IMR-90 (cell line): ENCODE results near the gene CACNA2D3. TPM values are rescaled to one million over a fixed set of nuclear protein-coding genes. Genes with fewer than 3 reads are reported as not detected.

Experiments used
- ATAC-seq: fragments of 200-7000 bp; cut with Tn5 transposase; 2 replicates; pipeline ENCODE4 v1.9.1; 2020; ENCODE audit warnings: low read depth, mild to moderate bottlenecking, moderate library complexity
- BruUV-seq: library from RNA; stranded (reverse); fragments of 400-500 nt; replicated peaks from 2 replicates; lab custom pipeline; 2021; lab: Mats Ljungman, UMichigan
- CTCF ChIA-PET: fragments of 300-600 bp; formaldehyde crosslinking; extraction: SDS; loops from one replicate; lab custom pipeline; 2021; ENCODE audit warnings: antibody characterized with exemption; lab: Yijun Ruan, JAX
- POLR2A ChIA-PET: fragments of 300-600 bp; sonication (Branson Sonifier 250); formaldehyde crosslinking; loops from one replicate; lab custom pipeline; 2022; ENCODE audit warnings: antibody characterized with exemption; ENCODE audit not compliant: unreplicated experiment; lab: Charles Lee
- DNase-seq: peaks from one replicate; pipeline ENCODE4 v3.0.0; 2013
- H2AFZ ChIP-seq: replicated peaks from 2 replicates; pipeline ENCODE3; 2013; ENCODE audit warnings: low read length, mild to moderate bottlenecking; ENCODE audit not compliant: poor library complexity
- H2AK5ac ChIP-seq: 2 replicates; pipeline ENCODE4 v1.6.1; 2013; ENCODE audit warnings: low read depth, low read length, inconsistent platforms
- H2AK9ac ChIP-seq: replicated peaks from 2 replicates; pipeline ENCODE3; 2013; ENCODE audit warnings: mild to moderate bottlenecking, low read depth, low read length, moderate library complexity; ENCODE audit not compliant: poor library complexity
- H2BK120ac ChIP-seq: 2 replicates; pipeline ENCODE4 v1.6.1; 2013; ENCODE audit warnings: low read depth, low read length, inconsistent platforms
- H2BK15ac ChIP-seq: 3 replicates; pipeline ENCODE4 v1.6.1; 2013; ENCODE audit warnings: low read depth, low read length, inconsistent platforms
- H2BK20ac ChIP-seq: 2 replicates; pipeline ENCODE4 v1.6.1; 2013; ENCODE audit warnings: low read depth, mild to moderate bottlenecking, inconsistent platforms, low read length, moderate library complexity
- H2BK5ac ChIP-seq: 2 replicates; pipeline ENCODE4 v1.6.1; 2013; ENCODE audit warnings: mild to moderate bottlenecking, low read depth, low read length, inconsistent platforms; ENCODE audit not compliant: poor library complexity, severe bottlenecking
- H3K14ac ChIP-seq: replicated peaks from 2 replicates; pipeline ENCODE4 v1.6.1; 2013; ENCODE audit warnings: low read depth, low read length, inconsistent platforms
- H3K18ac ChIP-seq: 2 replicates; pipeline ENCODE4 v1.6.1; 2013; ENCODE audit warnings: low read depth, low read length, control low read depth
- H3K23ac ChIP-seq: 2 replicates; pipeline ENCODE4 v1.6.1; 2013; ENCODE audit warnings: low read depth, low read length, inconsistent platforms
- H3K27ac ChIP-seq: 2 replicates; pipeline ENCODE4 v1.5.1; 2013; ENCODE audit warnings: mild to moderate bottlenecking, control low read depth, low read length; ENCODE audit not compliant: insufficient read depth
- H3K27me3 ChIP-seq: 2 replicates; pipeline ENCODE4 v1.6.1; 2013; ENCODE audit warnings: low read length; ENCODE audit not compliant: control insufficient read depth, insufficient read depth
- H3K36me3 ChIP-seq: 2 replicates; pipeline ENCODE4 v1.6.1; 2013; ENCODE audit warnings: low read length, mixed read lengths; ENCODE audit not compliant: control insufficient read depth, insufficient read depth
- H3K4ac ChIP-seq: 2 replicates; pipeline ENCODE4 v1.6.1; 2013; ENCODE audit warnings: low read depth, low read length, inconsistent platforms
- H3K4me1 ChIP-seq: 2 replicates; pipeline ENCODE4 v1.6.1; 2013; ENCODE audit warnings: low read length, mixed read lengths; ENCODE audit not compliant: control insufficient read depth, insufficient read depth
- H3K4me2 ChIP-seq: 2 replicates; pipeline ENCODE4 v1.6.1; 2013; ENCODE audit warnings: low read depth, mild to moderate bottlenecking, control low read depth, low read length, moderate library complexity
- H3K4me3 ChIP-seq: 2 replicates; pipeline ENCODE4 v1.5.1; 2013; ENCODE audit warnings: low read depth, mild to moderate bottlenecking, control low read depth, low read length, moderate library complexity; ENCODE audit not compliant: insufficient read depth
- H3K56ac ChIP-seq: 2 replicates; pipeline ENCODE4 v1.6.1; 2013; ENCODE audit warnings: low read length, inconsistent platforms; ENCODE audit not compliant: insufficient read depth; ENCODE audit errors: extremely low read depth
- H3K79me1 ChIP-seq, 2 experiments: 2 replicates each; pipeline ENCODE4 v1.6.1; 2013; ENCODE audit warnings: low read length in 2 of 2, inconsistent platforms in 1 of 2, low read depth in 1 of 2
- H3K9ac ChIP-seq: 2 replicates; pipeline ENCODE4 v1.6.1; 2013; ENCODE audit warnings: low read depth, low read length, control low read depth
- H3K9me1 ChIP-seq: 2 replicates; pipeline ENCODE4 v1.6.1; 2013; ENCODE audit warnings: low read length, inconsistent platforms; ENCODE audit not compliant: insufficient read depth
- H3K9me3 ChIP-seq: 2 replicates; pipeline ENCODE4 v1.6.1; 2013; ENCODE audit warnings: low read length; ENCODE audit not compliant: control insufficient read depth, insufficient read depth
- H4K20me1 ChIP-seq: 2 replicates; pipeline ENCODE4 v1.6.1; 2013; ENCODE audit warnings: low read length, inconsistent platforms; ENCODE audit not compliant: insufficient read depth
- H4K5ac ChIP-seq: 2 replicates; pipeline ENCODE4 v1.6.1; 2013; ENCODE audit warnings: mild to moderate bottlenecking, low read depth, low read length, control low read depth
- H4K8ac ChIP-seq, 2 experiments: 2 replicates each; pipeline ENCODE4 v1.6.1; 2013; ENCODE audit warnings: low read depth in 2 of 2, low read length in 2 of 2, control low read depth in 1 of 2, inconsistent platforms in 1 of 2
- H4K91ac ChIP-seq: 2 replicates; pipeline ENCODE4 v1.6.1; 2013; ENCODE audit warnings: low read depth, low read length, inconsistent platforms; ENCODE audit not compliant: insufficient read depth
- BHLHE40 ChIP-seq: fragments of 150-350 bp; IDR thresholded peaks from 2 replicates; pipeline ENCODE4 v1.6.1; 2016; ENCODE audit warnings: mild to moderate bottlenecking, low read depth, low read length
- CEBPB ChIP-seq: IDR thresholded peaks from 2 replicates; pipeline ENCODE4 v1.6.1; 2012; ENCODE audit warnings: low read depth, low read length, improper control_type of control experiment
- CHD1 ChIP-seq: IDR thresholded peaks from 2 replicates; pipeline ENCODE4 v1.6.1; 2012; ENCODE audit warnings: low read depth, low read length, improper control_type of control experiment
- FOS ChIP-seq: fragments of 150-350 bp; IDR thresholded peaks from 2 replicates; pipeline ENCODE4 v1.6.1; 2016; ENCODE audit warnings: low read depth, low read length
- MAFK ChIP-seq: IDR thresholded peaks from 2 replicates; pipeline ENCODE4 v1.6.1; 2012; ENCODE audit warnings: low read depth, low read length, improper control_type of control experiment
- MAZ ChIP-seq: IDR thresholded peaks from 2 replicates; pipeline ENCODE4 v1.6.1; 2012; ENCODE audit warnings: low read depth, mild to moderate bottlenecking, low read length, improper control_type of control experiment, moderate library complexity, borderline replicate concordance
- MXI1 ChIP-seq: IDR thresholded peaks from 2 replicates; pipeline ENCODE4 v1.6.1; 2012; ENCODE audit warnings: low read depth, mild to moderate bottlenecking, low read length, moderate library complexity, borderline replicate concordance
- NFE2L2 ChIP-seq: fragments of 150-350 bp; IDR thresholded peaks from 2 replicates; pipeline ENCODE4 v1.6.1; 2016; ENCODE audit warnings: low read depth, mild to moderate bottlenecking, low read length
- POLR2A ChIP-seq: IDR thresholded peaks from 2 replicates; pipeline ENCODE4 v1.6.1; 2012; ENCODE audit warnings: mild to moderate bottlenecking, low read depth, low read length
- RAD21 ChIP-seq: IDR thresholded peaks from 2 replicates; pipeline ENCODE4 v1.6.1; 2012; ENCODE audit warnings: low read length, improper control_type of control experiment
- RCOR1 ChIP-seq: IDR thresholded peaks from 2 replicates; pipeline ENCODE4 v1.6.1; 2012; ENCODE audit warnings: mild to moderate bottlenecking, low read length, improper control_type of control experiment; ENCODE audit not compliant: insufficient replicate concordance
- RFX5 ChIP-seq: IDR thresholded peaks from 2 replicates; pipeline ENCODE4 v1.8.0; 2012; ENCODE audit warnings: low read depth, mild to moderate bottlenecking, low read length, moderate library complexity
- SMC3 ChIP-seq: fragments of 150-350 bp; IDR thresholded peaks from 2 replicates; pipeline ENCODE4 v1.6.1; 2016; ENCODE audit warnings: low read depth, mild to moderate bottlenecking, antibody characterized with exemption, low read length, moderate library complexity
- WGBS, 2 experiments: methylation state at CpG; one replicate each; pipeline versions ENCODE4 v1.1.5 to v1.1.7; 2013; ENCODE audit warnings: missing lambda C conversion rate in 2 of 2; ENCODE audit not compliant: insufficient read length in 1 of 2; ENCODE audit errors: extremely low coverage in 2 of 2; 5-methylcytosine and 5-hydroxymethylcytosine counted together
- dilution Hi-C: fragments of 300-500 bp; cut with HindIII; formaldehyde crosslinking; loops from one replicate; pipeline ENCODE4 v1.14.3; 2018; ENCODE audit warnings: low sequenced_read_pairs; ENCODE audit not compliant: unreplicated experiment
- in situ Hi-C: fragments of 300-500 bp; cut with MboI; formaldehyde crosslinking; loops from 3 replicates; pipeline ENCODE4 v1.14.3; 2019; ENCODE audit warnings: low sequenced_read_pairs, inconsistent platforms, mixed read lengths
- intact Hi-C: fragments of 100-400 bp; cut with micrococcal nuclease; formaldehyde crosslinking; loops from 2 replicates; pipeline ENCODE4 v1.10.0; 2022
- polyA plus RNA-seq, 3 experiments: library from polyadenylated mRNA; depleted of rRNA; stranded (reverse); fragments of >200 nt; gene quantifications; 2 replicates each; pipeline ENCODE4 v1.2.3, GENCODE V29; 2012; ENCODE audit warnings: low replicate concordance in 1 of 3
- total RNA-seq: library from RNA; depleted of rRNA; stranded (reverse); fragments of >200 nt; gene quantifications from 2 replicates; pipeline ENCODE4 v1.2.3, GENCODE V29; 2012
- TF ChIP-seq, protein P1 (sequence below): conservative IDR thresholded peaks from 2 replicates; pipeline ENCODE4 v1.5.1; 2012; ENCODE audit warnings: mild to moderate bottlenecking, low read depth, low read length, improper control_type of control experiment
- TF ChIP-seq, protein P2 (sequence below): fragments of 150-350 bp; IDR thresholded peaks from 2 replicates; pipeline ENCODE4 v1.6.1; 2016; ENCODE audit warnings: low read depth, mild to moderate bottlenecking, low read length, moderate library complexity, borderline replicate concordance

CACNA2D3 gene
- total and polyA plus RNA-seq, 2 of the 4 experiments (the other 2 are of a cell fraction) = 0.36 to 0.41 TPM

DNA sequence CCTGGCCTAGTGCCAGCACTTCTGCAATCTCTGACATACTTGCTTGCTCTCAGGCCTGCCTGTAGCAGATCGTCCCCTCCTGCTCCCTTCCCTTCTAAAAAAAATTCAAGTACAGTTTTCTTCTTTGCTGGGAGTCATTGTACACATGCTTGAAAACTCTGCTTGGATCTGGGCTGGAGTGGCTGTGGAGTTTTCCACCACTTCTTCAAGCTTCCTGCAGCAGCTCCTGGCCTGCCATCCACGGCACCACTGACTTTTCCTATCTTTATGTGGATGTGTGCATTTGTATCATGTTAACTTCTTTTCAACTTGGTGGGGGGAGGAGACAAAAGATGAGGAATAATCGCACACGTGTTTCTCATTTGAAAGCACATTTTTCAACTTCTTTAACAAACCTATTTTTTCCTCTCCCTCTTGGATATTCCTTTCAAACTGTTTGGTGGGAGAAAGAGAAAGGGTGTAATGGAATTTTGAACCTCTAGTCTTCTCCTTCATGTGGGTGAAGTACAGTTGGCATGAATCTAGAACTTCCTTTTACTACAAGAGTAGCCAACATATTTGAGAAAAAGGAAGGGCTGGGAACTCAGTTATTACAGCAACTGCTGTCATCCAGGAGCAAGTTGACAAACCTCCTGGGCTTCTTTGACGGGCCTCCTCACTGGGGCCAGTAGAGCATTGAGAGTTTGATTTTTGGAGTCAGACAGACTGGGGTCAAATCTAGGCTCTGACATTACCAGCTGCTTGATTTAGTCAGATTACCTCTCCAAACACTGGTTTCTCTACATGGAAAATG, 866.7 kb downstream of the CACNA2D3 start:
- Histone ChIP-seq H3K9me1 (peaks cover 3% of the 10 kb centered on the region; the same call in 1 of the 2 replicates), H3K4ac (peak overlapping the region; percentile 9; the same call in 1 of the 2 replicates), H2AFZ (peak overlapping the region; percentile 1), H2BK5ac (peak overlapping the region; percentile 17), H3K14ac (peak overlapping the region; percentile 23; the same call in 1 of the 2 replicates), H2BK20ac (no peak overlapping the region; the same call in 1 of the 2 replicates), H3K36me3 (no peaks in the 10 kb centered on the region), H4K20me1 (no peaks in the 10 kb centered on the region), H3K9me3 (no peaks in the 10 kb centered on the region), H3K56ac (no peak overlapping the region), H3K9ac (no peak overlapping the region), H3K23ac (peak overlapping the region; percentile 18; the same call in 1 of the 2 replicates), H3K79me1 (no peaks in the 10 kb centered on the region), H3K4me3 (no peak overlapping the region), H3K27me3 (no peaks in the 10 kb centered on the region), H3K4me1 (peaks cover 12% of the 10 kb centered on the region), H4K5ac (peak overlapping the region; percentile 56; the same call in 1 of the 2 replicates), H2AK5ac (peak overlapping the region; percentile 6; the same call in 1 of the 2 replicates), H2BK15ac (no peak overlapping the region), H4K8ac (peak overlapping the region; percentile 10 to 16; a peak in 2 of 4 replicates), H2BK120ac (peak overlapping the region; percentile 24; the same call in 1 of the 2 replicates), H3K18ac (peak overlapping the region; percentile 67), H3K4me2 (peak overlapping the region; percentile 15), H2AK9ac (no peak overlapping the region), H3K27ac (peak overlapping the region; percentile 66), H4K91ac (peak overlapping the region; percentile 16; the same call in 1 of the 2 replicates)
- ChIA-PET CTCF (no interaction called here), POLR2A (no interaction called here)
- DNase-seq = peak; percentile 90
- intact Hi-C loops = no loop called here
- dilution Hi-C loops = no loop called here
- ATAC-seq = peak; percentile 83
- WGBS, 2 experiments = no CpG with 5 or more reads among the region's 5 CpGs
- BruUV-seq = no TSS peak
- in situ Hi-C loops = no loop called here
- no peak for TF ChIP-seq NFE2L2
- no peak for TF ChIP-seq RFX5
- TF ChIP-seq, protein P1, sequence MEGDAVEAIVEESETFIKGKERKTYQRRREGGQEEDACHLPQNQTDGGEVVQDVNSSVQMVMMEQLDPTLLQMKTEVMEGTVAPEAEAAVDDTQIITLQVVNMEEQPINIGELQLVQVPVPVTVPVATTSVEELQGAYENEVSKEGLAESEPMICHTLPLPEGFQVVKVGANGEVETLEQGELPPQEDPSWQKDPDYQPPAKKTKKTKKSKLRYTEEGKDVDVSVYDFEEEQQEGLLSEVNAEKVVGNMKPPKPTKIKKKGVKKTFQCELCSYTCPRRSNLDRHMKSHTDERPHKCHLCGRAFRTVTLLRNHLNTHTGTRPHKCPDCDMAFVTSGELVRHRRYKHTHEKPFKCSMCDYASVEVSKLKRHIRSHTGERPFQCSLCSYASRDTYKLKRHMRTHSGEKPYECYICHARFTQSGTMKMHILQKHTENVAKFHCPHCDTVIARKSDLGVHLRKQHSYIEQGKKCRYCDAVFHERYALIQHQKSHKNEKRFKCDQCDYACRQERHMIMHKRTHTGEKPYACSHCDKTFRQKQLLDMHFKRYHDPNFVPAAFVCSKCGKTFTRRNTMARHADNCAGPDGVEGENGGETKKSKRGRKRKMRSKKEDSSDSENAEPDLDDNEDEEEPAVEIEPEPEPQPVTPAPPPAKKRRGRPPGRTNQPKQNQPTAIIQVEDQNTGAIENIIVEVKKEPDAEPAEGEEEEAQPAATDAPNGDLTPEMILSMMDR = no peak
- TF ChIP-seq, protein P2, sequence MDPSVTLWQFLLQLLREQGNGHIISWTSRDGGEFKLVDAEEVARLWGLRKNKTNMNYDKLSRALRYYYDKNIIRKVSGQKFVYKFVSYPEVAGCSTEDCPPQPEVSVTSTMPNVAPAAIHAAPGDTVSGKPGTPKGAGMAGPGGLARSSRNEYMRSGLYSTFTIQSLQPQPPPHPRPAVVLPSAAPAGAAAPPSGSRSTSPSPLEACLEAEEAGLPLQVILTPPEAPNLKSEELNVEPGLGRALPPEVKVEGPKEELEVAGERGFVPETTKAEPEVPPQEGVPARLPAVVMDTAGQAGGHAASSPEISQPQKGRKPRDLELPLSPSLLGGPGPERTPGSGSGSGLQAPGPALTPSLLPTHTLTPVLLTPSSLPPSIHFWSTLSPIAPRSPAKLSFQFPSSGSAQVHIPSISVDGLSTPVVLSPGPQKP = no peak
- no peak for TF ChIP-seq CHD1
- TF ChIP-seq RAD21 = no peak
- no peak for TF ChIP-seq BHLHE40
- TF ChIP-seq RCOR1 = no peak
- TF ChIP-seq CEBPB = peak; percentile 71
- TF ChIP-seq SMC3 = no peak
- TF ChIP-seq POLR2A = no peak
- 0 out of 2 replicates have a peak, but pooled peaks have one; percentile 29 for TF ChIP-seq MXI1
- no peak for TF ChIP-seq FOS
- no peak for TF ChIP-seq MAFK
- no peak for TF ChIP-seq MAZ
